Fibroblast of lung (primary cell): ENCODE results near the gene FEZ2. TPM values are rescaled to one million over a fixed set of nuclear protein-coding genes. Genes with fewer than 3 reads are reported as not detected.

Experiments
- DNase-seq, 2 donors: peaks; one replicate each; pipeline versions ENCODE4 v3.0.0 to v3.0.0-alpha.2; 2010; ENCODE audit warnings: low read depth in 2 of 2
- H2AFZ ChIP-seq: 2 replicates; pipeline ENCODE4 v1.5.1; 2012; ENCODE audit warnings: low read length, control low read depth, inconsistent platforms
- H3K27ac ChIP-seq: 2 replicates; pipeline ENCODE4 v1.5.1; 2011; ENCODE audit warnings: low read length, control low read depth; ENCODE audit not compliant: insufficient read depth
- H3K27me3 ChIP-seq: 2 replicates; pipeline ENCODE4 v1.5.1; 2011; ENCODE audit warnings: mild to moderate bottlenecking, low read length; ENCODE audit not compliant: control insufficient read depth, insufficient read depth
- H3K36me3 ChIP-seq: 2 replicates; pipeline ENCODE4 v1.5.1; 2011; ENCODE audit warnings: low read length; ENCODE audit not compliant: control insufficient read depth, insufficient read depth
- H3K4me1 ChIP-seq: 2 replicates; pipeline ENCODE4 v1.5.1; 2011; ENCODE audit warnings: low read length; ENCODE audit not compliant: control insufficient read depth, insufficient read depth; ENCODE audit errors: extremely low read depth
- H3K4me2 ChIP-seq: 2 replicates; pipeline ENCODE4 v1.5.1; 2011; ENCODE audit warnings: low read length, control low read depth; ENCODE audit not compliant: insufficient read depth; ENCODE audit errors: extremely low read depth
- H3K4me3 ChIP-seq, 4 experiments: fragments of 200-600 bp in 1 of 4; sonication (generic) in 1 of 4; replicated peaks in 1 of 4; 2 replicates each; pipeline ENCODE4 v1.5.1; 2011 to 2016; ENCODE audit warnings: low read length in 4 of 4, low read depth in 3 of 4, mild to moderate bottlenecking in 3 of 4, control low read depth in 2 of 4, inconsistent platforms in 1 of 4, mixed read lengths in 1 of 4; ENCODE audit not compliant: insufficient read depth in 1 of 4; ENCODE audit errors: control extremely low read depth in 1 of 4
- H3K79me2 ChIP-seq: 2 replicates; pipeline ENCODE4 v1.5.1; 2012; ENCODE audit warnings: mild to moderate bottlenecking, low read length, inconsistent platforms; ENCODE audit not compliant: control insufficient read depth, insufficient read depth
- H3K9ac ChIP-seq: 2 replicates; pipeline ENCODE4 v1.5.1; 2011; ENCODE audit warnings: mild to moderate bottlenecking, low read length, control low read depth; ENCODE audit not compliant: insufficient read depth
- H3K9me3 ChIP-seq: 2 replicates; pipeline ENCODE4 v1.5.1; 2012; ENCODE audit warnings: low read depth, low read length; ENCODE audit not compliant: control insufficient read depth, insufficient read depth
- H4K20me1 ChIP-seq: 2 replicates; pipeline ENCODE4 v1.5.1; 2011; ENCODE audit warnings: low read length; ENCODE audit not compliant: control insufficient read depth, insufficient read depth; ENCODE audit errors: extremely low read depth
- EZH2 ChIP-seq: IDR thresholded peaks from 2 replicates; pipeline ENCODE4 v1.5.1; 2012; ENCODE audit warnings: low read length, control low read depth, mild to moderate bottlenecking; ENCODE audit errors: missing control alignments
- polyA plus RNA-seq, 2 donors: library from polyadenylated mRNA; depleted of rRNA in 1 of 2; stranded (reverse) in 1 of 2; unstranded in 1 of 2; fragments of >200 nt; gene quantifications; 2 replicates each; pipeline ENCODE4 v1.2.1, GENCODE V29; 2011 to 2012; ENCODE audit warnings: missing spikeins in 1 of 2
- total RNA-seq: library from RNA; depleted of rRNA; stranded (reverse); fragments of >200 nt; gene quantifications from 2 replicates; pipeline ENCODE4 v1.2.1, GENCODE V29; 2014
- TF ChIP-seq, protein P1 (sequence below), 2 donors: IDR thresholded peaks in 1 of 2; conservative IDR thresholded peaks in 1 of 2; 1 replicate in 1 of 2; 2 replicates in 1 of 2; pipeline ENCODE4 v1.5.1; 2011 to 2012; ENCODE audit warnings: low read length in 2 of 2, control low read depth in 1 of 2, inconsistent platforms in 1 of 2, low read depth in 1 of 2, mild to moderate bottlenecking in 1 of 2

FEZ2 gene
- total and polyA plus RNA-seq, 2 donors (not counting 1 experiment from before 2014, with no cell fraction given), result 64.7 to 86.9 TPM

DNA sequence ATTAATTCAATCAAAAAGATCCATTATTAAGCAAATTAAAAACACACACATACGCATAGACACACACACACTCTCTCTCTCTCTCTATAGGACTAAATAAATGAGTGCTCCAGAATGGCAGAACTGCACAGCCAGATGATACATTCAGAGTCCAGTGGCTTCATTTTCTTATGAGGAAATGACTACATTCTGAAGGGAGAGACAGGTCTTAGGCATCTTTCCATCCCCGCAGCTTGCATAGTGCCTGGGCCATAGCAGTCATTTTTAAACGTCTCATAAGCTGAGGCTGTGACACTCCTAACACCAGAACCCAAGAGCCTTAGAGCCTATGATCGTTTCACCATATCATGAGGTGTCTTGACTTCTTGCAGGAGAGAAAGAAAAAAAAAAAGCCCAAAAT lies 31.1 kb downstream of the FEZ2 start:
- Histone ChIP-seq H3K9ac (no peak overlapping the region), H3K27ac (no peak overlapping the region), H3K9me3 (no peaks in the 10 kb centered on the region), H3K79me2 (peaks cover 36% of the 10 kb centered on the region), H4K20me1 (no peaks in the 10 kb centered on the region), H2AFZ (no peak overlapping the region), H3K4me2 (no peak overlapping the region), H3K4me3 (no peak overlapping the region), H3K27me3 (no peaks in the 10 kb centered on the region), H3K4me1 (peaks cover 24% of the 10 kb centered on the region), H3K36me3 (peaks cover 3% of the 10 kb centered on the region)
- no peak for DNase-seq
- TF ChIP-seq, protein P1, sequence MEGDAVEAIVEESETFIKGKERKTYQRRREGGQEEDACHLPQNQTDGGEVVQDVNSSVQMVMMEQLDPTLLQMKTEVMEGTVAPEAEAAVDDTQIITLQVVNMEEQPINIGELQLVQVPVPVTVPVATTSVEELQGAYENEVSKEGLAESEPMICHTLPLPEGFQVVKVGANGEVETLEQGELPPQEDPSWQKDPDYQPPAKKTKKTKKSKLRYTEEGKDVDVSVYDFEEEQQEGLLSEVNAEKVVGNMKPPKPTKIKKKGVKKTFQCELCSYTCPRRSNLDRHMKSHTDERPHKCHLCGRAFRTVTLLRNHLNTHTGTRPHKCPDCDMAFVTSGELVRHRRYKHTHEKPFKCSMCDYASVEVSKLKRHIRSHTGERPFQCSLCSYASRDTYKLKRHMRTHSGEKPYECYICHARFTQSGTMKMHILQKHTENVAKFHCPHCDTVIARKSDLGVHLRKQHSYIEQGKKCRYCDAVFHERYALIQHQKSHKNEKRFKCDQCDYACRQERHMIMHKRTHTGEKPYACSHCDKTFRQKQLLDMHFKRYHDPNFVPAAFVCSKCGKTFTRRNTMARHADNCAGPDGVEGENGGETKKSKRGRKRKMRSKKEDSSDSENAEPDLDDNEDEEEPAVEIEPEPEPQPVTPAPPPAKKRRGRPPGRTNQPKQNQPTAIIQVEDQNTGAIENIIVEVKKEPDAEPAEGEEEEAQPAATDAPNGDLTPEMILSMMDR (conservative IDR thresholded peaks at IDR 0.05 in 1 of 2, IDR thresholded peaks at IDR 0.05 in 1 of 2; ENCODE audit: low read depth in 1 of 2, low read length in 2 of 2), result no peak
- no peak for TF ChIP-seq EZH2

DNA sequence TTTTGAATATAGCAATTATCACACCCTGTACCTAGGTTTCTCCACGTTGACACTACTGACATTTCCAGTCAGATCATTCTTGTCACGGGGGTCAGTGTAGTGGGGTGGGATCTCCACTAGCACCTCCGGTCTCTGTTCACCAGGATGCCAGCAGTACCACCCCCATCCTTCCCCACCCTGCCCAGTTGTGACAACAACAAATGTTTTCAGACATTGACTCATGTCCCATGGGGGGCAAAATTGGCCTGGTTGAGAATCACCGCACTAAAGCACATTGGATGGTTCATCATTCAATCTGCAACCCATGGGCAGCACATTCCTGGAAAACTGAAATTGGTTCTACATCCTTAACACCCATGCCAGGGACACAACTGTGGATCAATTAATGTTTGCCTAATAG lies 32.3 kb downstream of the FEZ2 start:
- H3K4me2 ChIP-seq, result no peak overlapping the region
- peaks cover 29% of the 10 kb centered on the region for H3K4me1 ChIP-seq
- no peak overlapping the region for H3K27ac ChIP-seq

DNA sequence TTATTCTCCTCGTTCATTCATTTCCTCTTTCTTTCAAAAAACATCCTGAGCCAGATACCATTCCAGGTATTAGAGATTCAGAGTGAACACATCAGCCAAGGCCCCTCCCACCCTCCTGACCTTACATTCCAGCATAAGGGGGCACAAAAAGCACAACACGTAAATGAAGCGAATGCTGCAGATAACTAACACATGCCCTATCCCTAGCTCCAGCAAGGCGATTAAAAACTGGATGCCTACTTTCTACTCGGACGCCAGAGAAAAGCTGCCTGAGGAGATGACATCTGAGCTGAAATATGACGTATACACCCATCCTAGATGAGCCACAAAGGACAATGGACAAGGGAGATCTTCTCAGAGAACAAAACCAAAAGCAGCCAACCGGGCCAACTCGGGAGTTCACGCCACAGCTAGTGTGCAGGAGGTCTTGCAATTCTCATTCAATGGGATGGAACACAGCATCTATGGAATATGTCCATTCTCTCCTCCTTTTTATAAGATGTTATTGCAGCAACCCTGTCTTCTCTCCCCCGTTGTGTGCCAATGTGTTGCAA lies 33.5 kb downstream of the FEZ2 start:
- no peak overlapping the region for H3K27ac ChIP-seq
- H2AFZ ChIP-seq, result no peak overlapping the region
- no peak for DNase-seq
- TF ChIP-seq, protein P1 (conservative IDR thresholded peaks at IDR 0.05 in 1 of 2, IDR thresholded peaks at IDR 0.05 in 1 of 2; ENCODE audit: low read depth in 1 of 2, low read length in 2 of 2), result no peak
- no peak for TF ChIP-seq EZH2
- H3K9ac ChIP-seq, result no peak overlapping the region
- peaks cover 5% of the 10 kb centered on the region for H3K36me3 ChIP-seq
- no peaks in the 10 kb centered on the region for H3K9me3 ChIP-seq
- no peaks in the 10 kb centered on the region for H4K20me1 ChIP-seq
- H3K4me2 ChIP-seq, result no peak overlapping the region
- no peaks in the 10 kb centered on the region for H3K27me3 ChIP-seq
- H3K4me1 ChIP-seq, result peaks cover 27% of the 10 kb centered on the region
- peaks cover 40% of the 10 kb centered on the region for H3K79me2 ChIP-seq
- no peak overlapping the region for H3K4me3 ChIP-seq

More for the DNA sequence above, 32.3 kb downstream of the FEZ2 start:
- Histone ChIP-seq H3K4me3 (no peak overlapping the region), H3K79me2 (peaks cover 38% of the 10 kb centered on the region), H3K9ac (no peak overlapping the region), H3K27me3 (no peaks in the 10 kb centered on the region), H4K20me1 (no peaks in the 10 kb centered on the region), H2AFZ (no peak overlapping the region), H3K36me3 (peaks cover 3% of the 10 kb centered on the region), H3K9me3 (no peaks in the 10 kb centered on the region)
- TF ChIP-seq EZH2, result no peak
- TF ChIP-seq, protein P1 (conservative IDR thresholded peaks at IDR 0.05 in 1 of 2, IDR thresholded peaks at IDR 0.05 in 1 of 2; ENCODE audit: low read depth in 1 of 2, low read length in 2 of 2), result no peak
- DNase-seq, result no peak
